Sigmoid colon (tissue), 4 donors: ENCODE data around the gene KCNH4.

Source experiments
- CTCF ChIP-seq, 4 experiments: fragments of 450-650 bp in 3 of 4; fragments of 200-600 bp in 1 of 4; IDR thresholded peaks; one replicate each; pipeline ENCODE4 v1.5.1; 2016 to 2019; ENCODE audit warnings: antibody characterized with exemption in 4 of 4, mild to moderate bottlenecking in 3 of 4, moderate library complexity in 2 of 4
- EP300 ChIP-seq, 4 donors: sonication (generic); formaldehyde crosslinking; IDR thresholded peaks; one replicate each; pipeline ENCODE4 v1.6.1; 2017; ENCODE audit warnings: antibody characterized with exemption in 4 of 4
- POLR2A ChIP-seq, 2 donors: fragments of 450-650 bp; IDR thresholded peaks; one replicate each; pipeline ENCODE4 v1.6.1; 2016; ENCODE audit warnings: antibody characterized with exemption in 2 of 2, mild to moderate bottlenecking in 2 of 2, moderate library complexity in 2 of 2
- POLR2AphosphoS5 ChIP-seq, 4 donors: sonication (generic); formaldehyde crosslinking; IDR thresholded peaks; one replicate each; pipeline ENCODE4 v1.6.1; 2017; ENCODE audit warnings: antibody characterized with exemption in 4 of 4

DNA sequence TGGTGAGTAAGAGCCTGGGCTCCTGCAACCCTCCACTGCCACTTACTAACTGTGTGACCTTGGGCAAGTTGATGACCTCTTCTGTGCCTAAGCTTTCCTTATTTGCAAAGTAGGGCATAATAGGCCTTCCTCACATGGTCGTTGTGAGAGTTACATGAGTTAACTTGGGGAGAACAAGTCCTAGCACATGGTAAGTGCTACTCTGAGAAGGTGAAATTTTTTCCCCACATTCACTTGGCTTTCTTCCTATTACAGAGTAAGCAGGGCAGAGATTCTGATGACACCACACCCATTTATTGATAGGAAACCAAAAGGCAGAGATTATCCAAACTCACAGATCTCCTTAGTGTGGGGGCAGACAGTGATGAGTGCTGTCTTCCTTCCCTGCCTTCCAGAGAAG is 1.6 kb downstream of the KCNH4 start:
- TF ChIP-seq CTCF (IDR thresholded peaks at IDR 0.05) (no peak), POLR2AphosphoS5 (IDR thresholded peaks at IDR 0.05) (no peak), EP300 (IDR thresholded peaks at IDR 0.05) (no peak), POLR2A (IDR thresholded peaks at IDR 0.05) (no peak)
